GM18517 (cell line): ENCODE results near the gene HAND2.
A peak's percentile ranks its signal among the peaks of the same experiment; 100 is the strongest.

Experiments
- ATAC-seq: cut with Tn5 transposase; IDR thresholded peaks from one replicate; pipeline ENCODE4 v1.9.1; 2021; ENCODE audit warnings: mild to moderate bottlenecking, moderate library complexity; ENCODE audit not compliant: unreplicated experiment

The HAND2 gene

GRCh38 chr4:173521467-173522159 lies 8.4 kb downstream of the HAND2 start:
- ATAC-seq = no peak

GRCh38 chr4:173520921-173521466 lies 9.0 kb downstream of the HAND2 start:
- no peak for ATAC-seq

- ATAC-seq = no peak
Measured at GRCh38 chr4:173519111-173520101, 10.6 kb downstream of the HAND2 start.

- no peak for ATAC-seq
Measured at GRCh38 chr4:173518425-173519102, 11.5 kb downstream of the HAND2 start.

- ATAC-seq = no peak
Measured at GRCh38 chr4:173517781-173518424, 12.1 kb downstream of the HAND2 start.

GRCh38 chr4:173516621-173517524 lies 13.2 kb downstream of the HAND2 start:
- ATAC-seq = no peak

- no peak for ATAC-seq
Measured at GRCh38 chr4:173515458-173515857, 14.6 kb downstream of the HAND2 start.

GRCh38 chr4:173514641-173515217 lies 15.3 kb downstream of the HAND2 start:
- ATAC-seq = no peak

- ATAC-seq = no peak
Measured at GRCh38 chr4:173513651-173514050, 16.4 kb downstream of the HAND2 start.

- ATAC-seq = no peak
Measured at GRCh38 chr4:173511787-173512361, 18.2 kb downstream of the HAND2 start.

- peak; percentile 46 for ATAC-seq
Measured at GRCh38 chr4:173509036-173510001, 20.7 kb downstream of the HAND2 start.

GRCh38 chr4:173508386-173509035 lies 21.5 kb downstream of the HAND2 start:
- no peak for ATAC-seq

GRCh38 chr4:173507471-173508385 lies 22.3 kb downstream of the HAND2 start:
- no peak for ATAC-seq

GRCh38 chr4:173506597-173507211 lies 23.3 kb downstream of the HAND2 start:
- ATAC-seq = peak; percentile 17

GRCh38 chr4:173505924-173506518 lies 24.0 kb downstream of the HAND2 start:
- peak; percentile 82 for ATAC-seq
